HG02943 (cell line): ENCODE results near the gene CFAP299.
"Not testable (repeated sequence)": the region's sequence is repeated elsewhere in the genome, so short reads cannot be mapped to it uniquely, and the experiment has no call there.

ENCODE experiments used
- ATAC-seq: cut with Tn5 transposase; IDR thresholded peaks from one replicate; pipeline ENCODE4 v1.9.1; 2021; ENCODE audit warnings: mild to moderate bottlenecking, low read depth, moderate library complexity; ENCODE audit not compliant: unreplicated experiment

CFAP299 gene

GRCh38 chr4:80798082-80798481 is 462.6 kb downstream of the CFAP299 start:
- no peak for ATAC-seq

- ATAC-seq, result not testable (repeated sequence)
These were observed 465.2 kb downstream of the CFAP299 start for GRCh38 chr4:80800719-80801118.

- no peak for ATAC-seq
These were observed 467.8 kb downstream of the CFAP299 start for GRCh38 chr4:80803337-80803736.

- ATAC-seq, result no peak
These were observed 470.9 kb downstream of the CFAP299 start for GRCh38 chr4:80806472-80806871.

- no peak for ATAC-seq
These were observed 473.7 kb downstream of the CFAP299 start for GRCh38 chr4:80809039-80809729.

- ATAC-seq, result no peak
These were observed 475.9 kb downstream of the CFAP299 start for GRCh38 chr4:80811406-80811805.

GRCh38 chr4:80812145-80812544 is 476.6 kb downstream of the CFAP299 start:
- ATAC-seq, result no peak

GRCh38 chr4:80814266-80814665 is 478.7 kb downstream of the CFAP299 start:
- ATAC-seq, result no peak

- no peak for ATAC-seq
These were observed 496.1 kb downstream of the CFAP299 start for GRCh38 chr4:80831383-80832361.

GRCh38 chr4:80839281-80839680 is 503.8 kb downstream of the CFAP299 start:
- no peak for ATAC-seq

GRCh38 chr4:80839792-80840191 is 504.3 kb downstream of the CFAP299 start:
- ATAC-seq, result no peak

GRCh38 chr4:80840396-80840795 is 504.9 kb downstream of the CFAP299 start:
- ATAC-seq, result no peak

- ATAC-seq, result no peak
These were observed 506.2 kb downstream of the CFAP299 start for GRCh38 chr4:80841587-80842281.

- ATAC-seq, result no peak
These were observed 510.7 kb downstream of the CFAP299 start for GRCh38 chr4:80846210-80846609.

- no peak for ATAC-seq
These were observed 516.5 kb downstream of the CFAP299 start for GRCh38 chr4:80852061-80852460.

- no peak for ATAC-seq
These were observed 538.0 kb downstream of the CFAP299 start for GRCh38 chr4:80873571-80873970.

- no peak for ATAC-seq
These were observed 539.4 kb downstream of the CFAP299 start for GRCh38 chr4:80874979-80875378.

- ATAC-seq, result peak; percentile 91
These were observed 540.1 kb downstream of the CFAP299 start for GRCh38 chr4:80875642-80876041.

- ATAC-seq, result peak; percentile 72
These were observed 541.3 kb downstream of the CFAP299 start for GRCh38 chr4:80876810-80877209.

- ATAC-seq, result no peak
These were observed 542.7 kb downstream of the CFAP299 start for GRCh38 chr4:80878218-80878617.
